GM21825 (cell line): ENCODE data around the gene PTPRB.
A peak's percentile ranks its signal among the peaks of the same experiment; 100 is the strongest.

Experiments
- ATAC-seq: cut with Tn5 transposase; IDR thresholded peaks from one replicate; pipeline ENCODE4 v1.9.1; 2021; ENCODE audit warnings: mild to moderate bottlenecking, moderate library complexity; ENCODE audit not compliant: unreplicated experiment

The PTPRB gene

GRCh38 chr12:70598467-70599193 lies 38.6 kb downstream of the PTPRB start:
- ATAC-seq: no peak

- ATAC-seq: no peak
Observed at GRCh38 chr12:70592664-70593063, 44.6 kb downstream of the PTPRB start.

GRCh38 chr12:70590549-70591226 lies 46.5 kb downstream of the PTPRB start:
- ATAC-seq: no peak

GRCh38 chr12:70590051-70590450 lies 47.2 kb downstream of the PTPRB start:
- ATAC-seq: peak; percentile 81

- no peak for ATAC-seq
Observed at GRCh38 chr12:70584332-70584731, 52.9 kb downstream of the PTPRB start.

GRCh38 chr12:70583251-70583650 lies 54.0 kb downstream of the PTPRB start:
- no peak for ATAC-seq

GRCh38 chr12:70581208-70581607 lies 56.0 kb downstream of the PTPRB start:
- no peak for ATAC-seq

GRCh38 chr12:70577283-70577634 lies 60.0 kb downstream of the PTPRB start:
- no peak for ATAC-seq

- ATAC-seq: no peak
Observed at GRCh38 chr12:70576341-70577282, 60.6 kb downstream of the PTPRB start.

- no peak for ATAC-seq
Observed at GRCh38 chr12:70571705-70572268, 65.4 kb downstream of the PTPRB start.

GRCh38 chr12:70571029-70571428 lies 66.2 kb downstream of the PTPRB start:
- ATAC-seq: no peak

- ATAC-seq: no peak
Observed at GRCh38 chr12:70561550-70561949, 75.7 kb downstream of the PTPRB start.

GRCh38 chr12:70560671-70561070 lies 76.6 kb downstream of the PTPRB start:
- ATAC-seq: no peak

GRCh38 chr12:70559390-70559789 lies 77.8 kb downstream of the PTPRB start:
- ATAC-seq: no peak

- no peak for ATAC-seq
Observed at GRCh38 chr12:70557583-70558191, 79.5 kb downstream of the PTPRB start.

- no peak for ATAC-seq
Observed at GRCh38 chr12:70556179-70556869, 80.9 kb downstream of the PTPRB start.

GRCh38 chr12:70555081-70555480 lies 82.1 kb downstream of the PTPRB start:
- no peak for ATAC-seq

- no peak for ATAC-seq
Observed at GRCh38 chr12:70553391-70553859, 83.8 kb downstream of the PTPRB start.

GRCh38 chr12:70551731-70552130 lies 85.5 kb downstream of the PTPRB start:
- no peak for ATAC-seq

- no peak for ATAC-seq
Observed at GRCh38 chr12:70550180-70550577, 87.0 kb downstream of the PTPRB start.
